OCI-LY7 (cell line): ENCODE data around the gene PLCB2. TPM values are rescaled to one million over a fixed set of nuclear protein-coding genes. Genes with fewer than 3 reads are reported as not detected.

Source experiments
- BruUV-seq: library from RNA; stranded (reverse); fragments of 400-500 nt; replicated peaks from 2 replicates; lab custom pipeline; 2021; lab: Mats Ljungman, UMichigan
- CTCF ChIA-PET: fragments of 300-600 bp; sonication (Branson Sonifier 250); formaldehyde crosslinking; loops from one replicate; lab custom pipeline; 2022; ENCODE audit warnings: antibody characterized with exemption; ENCODE audit not compliant: unreplicated experiment; lab: Charles Lee
- POLR2A ChIA-PET: fragments of 300-600 bp; sonication (Branson Sonifier 250); formaldehyde crosslinking; loops from one replicate; lab custom pipeline; 2022; ENCODE audit warnings: antibody characterized with exemption; lab: Charles Lee
- DNase-seq: peaks from one replicate; pipeline ENCODE4 v3.0.0-alpha.2; 2015; ENCODE audit warnings: low spot score
- H2AFZ ChIP-seq: fragments of 200-600 bp; sonication (generic), shearing (Covaris generic); 2 replicates; pipeline ENCODE4 v1.6.1; 2014; ENCODE audit warnings: mild to moderate bottlenecking, antibody characterized with exemption, low read length, moderate library complexity
- H3K27ac ChIP-seq: fragments of 200-600 bp; sonication (generic); 2 replicates; pipeline ENCODE4 v1.5.1; 2014; ENCODE audit warnings: mixed run types, low read depth, mild to moderate bottlenecking, moderate library complexity, low read length, inconsistent platforms; ENCODE audit not compliant: poor library complexity, severe bottlenecking
- H3K36me3 ChIP-seq: fragments of 200-600 bp; sonication (generic); 2 replicates; pipeline ENCODE4 v1.6.1; 2014; ENCODE audit warnings: mild to moderate bottlenecking, antibody characterized with exemption, low read length, moderate library complexity, mixed read lengths; ENCODE audit not compliant: insufficient read depth
- H3K4me1 ChIP-seq: fragments of 200-600 bp; sonication (generic); 2 replicates; pipeline ENCODE4 v1.5.1; 2014; ENCODE audit warnings: mild to moderate bottlenecking, low read length; ENCODE audit not compliant: insufficient read depth, poor library complexity, severe bottlenecking
- H3K4me2 ChIP-seq: fragments of 200-600 bp; sonication (generic); 2 replicates; pipeline ENCODE4 v1.6.1; 2014; ENCODE audit warnings: mild to moderate bottlenecking, low read length
- H3K4me3 ChIP-seq: fragments of 200-600 bp; sonication (generic); 2 replicates; pipeline ENCODE4 v1.5.1; 2014; ENCODE audit warnings: mild to moderate bottlenecking, low read depth, low read length; ENCODE audit not compliant: poor library complexity, severe bottlenecking
- H3K79me2 ChIP-seq: fragments of 200-600 bp; sonication (generic); 2 replicates; pipeline ENCODE4 v1.6.1; 2016; ENCODE audit warnings: low read depth, mild to moderate bottlenecking, low read length, moderate library complexity, mixed read lengths; ENCODE audit not compliant: insufficient read depth
- H3K9me2 ChIP-seq: fragments of 200-600 bp; sonication (generic); 2 replicates; pipeline ENCODE4 v1.6.1; 2016; ENCODE audit warnings: mild to moderate bottlenecking, low read length, mixed read lengths; ENCODE audit not compliant: insufficient read depth
- H3K9me3 ChIP-seq: fragments of 200-600 bp; sonication (generic); 2 replicates; pipeline ENCODE4 v1.6.1; 2014; ENCODE audit warnings: mild to moderate bottlenecking, mixed run types, low read length, mixed read lengths
- H4K20me1 ChIP-seq: fragments of 200-600 bp; sonication (generic); 2 replicates; pipeline ENCODE4 v1.6.1; 2014; ENCODE audit warnings: mild to moderate bottlenecking, antibody characterized with exemption, low read length, moderate library complexity, mixed read lengths; ENCODE audit not compliant: insufficient read depth
- EZH2phosphoT487 ChIP-seq: fragments of 200-600 bp; sonication (generic); IDR thresholded peaks from 2 replicates; pipeline ENCODE4 v1.6.1; 2018; ENCODE audit warnings: low read depth, borderline replicate concordance, mild to moderate bottlenecking, mixed run types, antibody characterized with exemption, low read length, moderate library complexity, mixed read lengths
- intact Hi-C: fragments of 100-400 bp; cut with micrococcal nuclease; formaldehyde crosslinking; loops from one replicate; pipeline ENCODE4 v1.10.0; 2022; ENCODE audit not compliant: unreplicated experiment
- total RNA-seq, 2 experiments: library from RNA; depleted of rRNA in 1 of 2; stranded (reverse); fragments of >200 nt in 1 of 2; shearing (Covaris generic) in 1 of 2; gene quantifications; 2 replicates each; pipeline ENCODE4 v1.2.3, GENCODE V29; 2014 to 2022
- TF ChIP-seq, protein P1 (sequence below): fragments of 200-600 bp; sonication (generic); conservative IDR thresholded peaks from 2 replicates; pipeline ENCODE4 v1.5.1; 2014; ENCODE audit warnings: mild to moderate bottlenecking, antibody characterized with exemption, low read length, moderate library complexity, mixed read lengths

The PLCB2 gene
- total RNA-seq, 2 experiments from 2014 or later: 9.6 TPM; not detected in 1

DNA sequence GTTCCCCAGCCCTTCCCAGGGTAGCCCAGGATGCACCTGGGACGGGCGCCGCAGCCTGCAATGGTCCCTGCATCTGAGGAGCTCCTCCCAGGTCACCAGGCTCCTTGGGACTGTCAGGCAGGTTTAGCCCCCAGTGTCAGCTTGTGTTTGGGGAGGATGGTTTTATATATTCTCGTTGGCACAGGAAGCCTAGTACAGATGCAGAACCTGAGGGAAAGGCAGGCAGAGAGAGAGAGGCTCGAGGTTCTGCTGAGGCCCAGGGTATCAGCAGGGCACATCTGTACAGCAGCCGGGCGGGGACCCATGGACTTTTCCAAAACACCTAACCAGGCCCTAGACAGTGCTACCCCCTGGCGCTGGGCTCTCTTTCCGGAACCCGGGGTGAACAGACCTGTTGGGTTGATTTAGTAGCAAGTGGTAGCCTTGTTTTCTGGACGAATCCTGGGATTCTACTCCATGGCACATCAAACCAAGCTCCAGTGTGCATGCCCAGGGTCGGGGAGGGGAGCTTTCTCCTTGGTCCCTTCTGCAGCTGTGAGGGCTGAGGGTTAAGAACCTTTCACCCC, 60.2 kb downstream of the PLCB2 start:
- H3K9me2 ChIP-seq: no peaks in the 10 kb centered on the region
- BruUV-seq: no TSS peak
- H2AFZ ChIP-seq: no peak overlapping the region
- no peaks in the 10 kb centered on the region for H3K36me3 ChIP-seq
- no peaks in the 10 kb centered on the region for H3K79me2 ChIP-seq
- no peak overlapping the region for H3K4me3 ChIP-seq
- no peak overlapping the region for H3K27ac ChIP-seq
- no peaks in the 10 kb centered on the region for H3K9me3 ChIP-seq
- no peak for DNase-seq
- intact Hi-C loops: no loop called here
- no peak for TF ChIP-seq EZH2phosphoT487
- TF ChIP-seq, protein P1, sequence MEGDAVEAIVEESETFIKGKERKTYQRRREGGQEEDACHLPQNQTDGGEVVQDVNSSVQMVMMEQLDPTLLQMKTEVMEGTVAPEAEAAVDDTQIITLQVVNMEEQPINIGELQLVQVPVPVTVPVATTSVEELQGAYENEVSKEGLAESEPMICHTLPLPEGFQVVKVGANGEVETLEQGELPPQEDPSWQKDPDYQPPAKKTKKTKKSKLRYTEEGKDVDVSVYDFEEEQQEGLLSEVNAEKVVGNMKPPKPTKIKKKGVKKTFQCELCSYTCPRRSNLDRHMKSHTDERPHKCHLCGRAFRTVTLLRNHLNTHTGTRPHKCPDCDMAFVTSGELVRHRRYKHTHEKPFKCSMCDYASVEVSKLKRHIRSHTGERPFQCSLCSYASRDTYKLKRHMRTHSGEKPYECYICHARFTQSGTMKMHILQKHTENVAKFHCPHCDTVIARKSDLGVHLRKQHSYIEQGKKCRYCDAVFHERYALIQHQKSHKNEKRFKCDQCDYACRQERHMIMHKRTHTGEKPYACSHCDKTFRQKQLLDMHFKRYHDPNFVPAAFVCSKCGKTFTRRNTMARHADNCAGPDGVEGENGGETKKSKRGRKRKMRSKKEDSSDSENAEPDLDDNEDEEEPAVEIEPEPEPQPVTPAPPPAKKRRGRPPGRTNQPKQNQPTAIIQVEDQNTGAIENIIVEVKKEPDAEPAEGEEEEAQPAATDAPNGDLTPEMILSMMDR: no peak
- POLR2A ChIA-PET: no interaction called here
- H4K20me1 ChIP-seq: no peaks in the 10 kb centered on the region
- H3K4me2 ChIP-seq: no peak overlapping the region
- CTCF ChIA-PET: interaction anchor here (0.7 kb wide), 1 partner anchor 27 kb away, joined by 3 read pairs; no protein-coding TSS in a partner anchor
- no peaks in the 10 kb centered on the region for H3K4me1 ChIP-seq

DNA sequence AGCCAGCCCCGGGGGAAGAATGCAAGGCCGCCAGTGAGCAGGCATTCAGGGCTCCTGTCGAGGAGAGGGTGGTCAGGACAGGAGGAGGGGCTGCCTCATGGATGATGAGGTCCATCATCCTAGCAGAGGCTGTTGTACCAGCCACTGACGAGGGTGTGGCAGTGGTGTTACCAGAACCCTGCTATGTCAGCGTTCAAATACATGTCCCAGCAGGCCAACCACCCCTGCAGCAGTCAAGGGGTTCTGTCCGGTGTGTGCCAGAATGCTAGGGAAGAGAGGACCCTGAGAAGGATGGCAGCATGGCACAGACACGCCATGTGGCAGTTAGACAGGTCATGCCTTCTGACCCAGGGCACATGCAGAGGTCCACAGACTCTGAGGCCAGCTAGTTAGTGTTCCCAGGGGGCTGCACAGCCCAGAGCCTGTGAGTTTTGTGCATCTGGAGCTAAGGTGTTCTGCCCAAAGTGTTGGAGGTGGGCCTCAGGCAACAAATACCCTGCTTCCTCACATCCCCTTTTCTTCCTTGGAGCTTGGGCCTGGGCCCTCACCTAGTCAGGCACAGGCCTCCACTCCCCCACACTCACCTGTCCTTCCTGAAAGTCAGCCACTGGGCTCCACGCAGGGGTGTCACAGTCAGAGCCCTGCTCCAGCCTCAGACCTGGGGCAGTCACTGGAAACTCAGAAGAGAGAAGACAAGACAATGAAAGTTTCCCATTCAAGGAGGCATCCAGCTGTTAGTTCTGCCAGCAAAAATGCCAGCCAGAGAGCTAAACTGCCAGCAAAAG, 61.0 kb downstream of the PLCB2 start:
- DNase-seq: no peak

More for the DNA sequence above, 61.0 kb downstream of the PLCB2 start:
- H3K4me2 ChIP-seq: no peak overlapping the region
- H3K4me1 ChIP-seq: no peaks in the 10 kb centered on the region
- no peaks in the 10 kb centered on the region for H3K9me2 ChIP-seq
- intact Hi-C loops: no loop called here
- no peak overlapping the region for H3K27ac ChIP-seq
- H3K4me3 ChIP-seq: no peak overlapping the region
- no peaks in the 10 kb centered on the region for H4K20me1 ChIP-seq
- no peaks in the 10 kb centered on the region for H3K36me3 ChIP-seq
- POLR2A ChIA-PET: no interaction called here
- no peak overlapping the region for H2AFZ ChIP-seq
- no TSS peak for BruUV-seq
- TF ChIP-seq EZH2phosphoT487: no peak
- TF ChIP-seq, protein P1: no peak
- H3K79me2 ChIP-seq: no peaks in the 10 kb centered on the region
- no peaks in the 10 kb centered on the region for H3K9me3 ChIP-seq
- CTCF ChIA-PET: interaction anchor here (0.7 kb wide), 1 partner anchor 27 kb away, joined by 3 read pairs; no protein-coding TSS in a partner anchor
